ENCODE measurements around the gene NOS1AP.
"Not testable (repeated sequence)": the region's sequence is repeated elsewhere in the genome, so short reads cannot be mapped to it uniquely, and the experiment has no call there.

The NOS1AP gene

GRCh38 chr1:162397039-162397448, 327.6 kb downstream of the NOS1AP start:
- Mint-ChIP-seq H3K27ac (no peak overlapping the region), H3K27me3 (peaks cover 43% of the 10 kb centered on the region), H3K9me3 (no peaks in the 10 kb centered on the region), H3K4me1 (no peaks in the 10 kb centered on the region), H3K4me3 (no peak overlapping the region)
- no peak for DNase-seq
- peak; percentile 28 for ATAC-seq

GRCh38 chr1:162397943-162398560, 328.6 kb downstream of the NOS1AP start:
- Mint-ChIP-seq H3K4me1 (no peaks in the 10 kb centered on the region), H3K9me3 (no peaks in the 10 kb centered on the region), H3K27me3 (peaks cover 50% of the 10 kb centered on the region), H3K27ac (no peak overlapping the region), H3K4me3 (no peak overlapping the region)
- no peak for DNase-seq
- ATAC-seq = no peak

DNA sequence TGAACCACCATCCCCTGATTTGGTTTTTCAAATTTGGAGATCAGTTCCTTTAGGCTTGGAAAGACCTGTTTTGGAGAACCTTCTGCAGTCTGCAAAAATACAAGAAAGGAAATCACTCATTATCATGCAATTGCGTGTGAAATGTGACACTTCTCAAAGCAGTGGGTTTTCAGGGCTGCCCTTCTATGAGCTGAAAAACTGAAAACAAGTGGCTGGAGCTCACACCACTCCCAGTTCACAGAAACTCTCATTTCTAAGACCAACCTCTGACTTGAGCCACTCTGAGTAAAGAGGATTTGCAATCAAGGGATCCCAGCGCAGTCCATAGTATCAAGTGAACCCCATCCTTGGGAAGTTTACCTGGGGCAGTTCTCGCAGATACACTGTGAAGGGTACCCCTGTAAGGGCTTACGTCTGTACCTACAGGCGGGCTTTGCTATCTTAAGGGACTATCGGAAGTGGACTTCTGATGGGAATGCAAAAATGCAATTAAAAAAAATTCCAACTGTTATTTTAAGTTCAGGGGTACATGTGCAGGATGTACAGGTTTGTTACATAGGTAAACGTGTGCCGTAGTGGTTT, 329.6 kb downstream of the NOS1AP start:
- no peaks in the 10 kb centered on the region for H3K9me3 Mint-ChIP-seq
- no peak overlapping the region for H3K4me3 Mint-ChIP-seq
- no peaks in the 10 kb centered on the region for H3K4me1 Mint-ChIP-seq
- ATAC-seq (no peak), DNase-seq (no peak)
- H3K27me3 Mint-ChIP-seq = peaks cover 50% of the 10 kb centered on the region
- no peak overlapping the region for H3K27ac Mint-ChIP-seq

DNA sequence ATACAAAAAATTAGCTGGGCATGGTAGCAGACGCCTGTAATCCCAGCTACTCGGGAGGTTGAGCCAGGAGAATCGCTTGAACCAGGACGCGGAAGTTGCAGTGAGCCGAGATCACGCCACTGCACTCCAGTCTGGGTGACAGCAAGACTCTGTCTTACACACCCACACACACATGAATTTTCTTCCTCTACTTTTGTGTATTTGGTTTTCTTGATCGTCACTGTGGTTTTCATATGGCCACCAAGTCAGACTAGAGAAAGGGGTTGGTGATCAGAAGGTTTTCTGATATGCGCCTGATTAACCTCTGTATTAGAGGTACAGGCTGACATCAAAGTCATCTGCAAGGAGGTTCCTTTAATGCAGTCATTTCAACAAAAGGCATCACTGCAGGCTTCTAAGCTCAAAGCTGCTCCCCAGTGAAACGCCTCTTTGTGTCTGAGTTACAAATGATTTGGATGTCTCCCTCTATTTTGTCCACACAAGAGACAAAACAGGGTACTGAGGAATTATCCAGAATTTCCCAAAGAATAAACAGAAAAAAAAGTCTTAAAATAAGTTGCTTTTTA, 331.4 kb downstream of the NOS1AP start:
- no peaks in the 10 kb centered on the region for H3K4me1 Mint-ChIP-seq
- DNase-seq (no peak), ATAC-seq (no peak)
- peaks cover 48% of the 10 kb centered on the region for H3K27me3 Mint-ChIP-seq
- H3K4me3 Mint-ChIP-seq = no peak overlapping the region
- no peaks in the 10 kb centered on the region for H3K9me3 Mint-ChIP-seq
- H3K27ac Mint-ChIP-seq = no peak overlapping the region

DNA sequence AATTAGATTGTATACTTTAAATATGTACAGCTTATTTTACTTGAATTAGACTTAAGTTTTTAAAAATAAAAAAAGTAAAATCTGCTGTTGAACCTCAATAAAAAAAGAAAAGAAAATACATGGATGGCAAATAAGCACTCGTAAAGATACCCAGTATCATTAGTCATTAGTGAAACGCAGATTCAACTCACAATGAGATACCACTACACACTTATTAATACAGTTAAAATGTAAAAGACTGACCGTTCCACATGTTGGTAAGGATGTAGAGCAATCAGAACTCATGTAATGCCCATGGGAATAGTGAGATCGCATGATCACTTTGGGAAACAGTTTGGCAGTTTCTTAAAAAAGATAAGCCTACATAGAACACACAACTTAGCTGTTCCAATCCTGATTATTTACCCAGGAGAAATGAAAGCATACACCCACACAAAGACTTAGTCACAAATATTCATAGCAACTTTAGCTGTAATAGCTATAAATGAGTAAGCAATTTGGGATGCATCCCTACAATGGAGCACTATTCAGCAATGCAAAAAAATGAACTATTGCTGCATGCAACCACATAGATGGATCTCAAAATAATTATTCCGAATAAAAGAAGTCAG, 335.2 kb downstream of the NOS1AP start:
- Mint-ChIP-seq H3K9me3 (no peaks in the 10 kb centered on the region), H3K4me1 (no peaks in the 10 kb centered on the region), H3K27ac (no peak overlapping the region), H3K4me3 (no peak overlapping the region), H3K27me3 (peaks cover 11% of the 10 kb centered on the region)
- DNase-seq (no peak), ATAC-seq (no peak)

GRCh38 chr1:162405800-162406199, 336.3 kb downstream of the NOS1AP start:
- H3K27me3 Mint-ChIP-seq = peaks cover 15% of the 10 kb centered on the region

DNA sequence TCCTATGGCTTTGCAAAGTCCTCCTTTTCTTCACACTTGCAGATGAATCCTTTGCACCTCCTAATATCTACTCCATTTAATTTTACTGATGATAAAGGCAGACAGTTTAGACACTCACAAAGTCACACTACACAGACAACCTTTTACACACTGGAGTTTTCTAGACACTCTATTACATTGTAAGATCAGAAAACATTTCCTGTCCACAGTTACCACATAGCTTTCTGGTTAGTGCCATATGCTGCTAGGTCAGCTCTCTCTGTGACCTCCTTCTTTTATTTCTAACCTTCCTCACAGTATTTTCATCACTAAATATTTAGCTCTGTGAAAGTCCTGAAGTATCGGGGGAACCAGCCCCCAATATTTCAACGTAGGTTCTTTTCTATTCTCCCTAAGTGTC, 337.3 kb downstream of the NOS1AP start:
- ATAC-seq (no peak), DNase-seq (no peak)
- Mint-ChIP-seq H3K27ac (no peak overlapping the region), H3K9me3 (no peaks in the 10 kb centered on the region), H3K4me3 (no peak overlapping the region), H3K27me3 (peaks cover 22% of the 10 kb centered on the region), H3K4me1 (no peaks in the 10 kb centered on the region)

More at GRCh38 chr1:162405800-162406199, 336.3 kb downstream of the NOS1AP start:
- no peak overlapping the region for H3K27ac Mint-ChIP-seq
- H3K9me3 Mint-ChIP-seq = no peaks in the 10 kb centered on the region
- no peaks in the 10 kb centered on the region for H3K4me1 Mint-ChIP-seq
- ATAC-seq (no peak), DNase-seq (no peak)
- H3K4me3 Mint-ChIP-seq = no peak overlapping the region

DNA sequence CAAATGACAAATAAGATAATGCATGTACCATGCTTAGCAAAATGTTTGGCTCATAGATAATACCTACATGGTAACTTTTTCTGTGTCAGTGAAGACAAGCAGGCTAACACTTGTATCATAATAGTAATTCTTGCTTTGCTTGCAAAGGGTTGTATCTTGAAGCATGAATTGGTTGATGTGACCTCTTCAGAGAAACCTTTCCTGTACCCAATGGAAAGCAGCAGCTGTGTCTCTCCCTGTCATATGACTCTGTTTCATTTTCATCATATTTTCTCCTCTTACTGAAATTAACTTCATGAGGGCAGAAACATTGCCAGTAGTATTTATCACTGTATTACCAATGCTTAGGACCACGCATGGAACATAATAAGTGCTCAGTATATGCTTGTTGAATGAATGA, 338.0 kb downstream of the NOS1AP start:
- ATAC-seq = no peak
- Mint-ChIP-seq H3K9me3 (no peaks in the 10 kb centered on the region), H3K27ac (no peak overlapping the region), H3K4me1 (no peaks in the 10 kb centered on the region), H3K27me3 (peaks cover 17% of the 10 kb centered on the region), H3K4me3 (no peak overlapping the region)
- no peak for DNase-seq

GRCh38 chr1:162412002-162412401, 342.5 kb downstream of the NOS1AP start, which contains the start of gene SH2D1B:
SH2D1B (minus strand) TSS chr1:162412136; CDS start chr1:162412016, 120 bp downstream.
- no peak for ATAC-seq
- Mint-ChIP-seq H3K27ac (no peak within 1 kb of the TSS), H3K4me1 (no peaks in the 10 kb centered on the region), H3K27me3 (peaks cover 29% of the 10 kb centered on the region), H3K4me3 (no peak within 1 kb of the TSS), H3K9me3 (no peaks in the 10 kb centered on the region)
- no peak for DNase-seq

- no peaks in the 10 kb centered on the region for H3K9me3 Mint-ChIP-seq
Measured at GRCh38 chr1:162416215-162416614, 346.7 kb downstream of the NOS1AP start.

DNA sequence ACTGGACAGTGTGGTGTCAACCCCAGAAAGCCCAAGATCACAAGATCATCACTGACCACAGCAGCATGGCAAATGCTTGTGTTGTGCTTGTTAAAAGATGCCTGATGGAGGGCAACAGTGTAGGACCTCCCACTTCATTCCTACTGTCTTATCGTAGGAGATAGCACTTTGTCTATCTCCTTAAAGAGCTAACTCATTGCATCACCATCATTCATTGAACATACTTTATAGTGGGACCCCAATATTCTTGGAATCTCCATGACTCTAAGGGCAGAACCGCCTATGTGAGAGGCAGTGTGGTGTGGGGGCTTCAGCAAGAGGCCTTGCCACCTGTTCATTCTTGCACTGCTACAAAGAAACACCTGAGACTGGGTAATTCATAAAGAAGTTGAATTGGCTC, 347.4 kb downstream of the NOS1AP start:
- H3K9me3 Mint-ChIP-seq = no peaks in the 10 kb centered on the region
- ATAC-seq = no peak
- no peaks in the 10 kb centered on the region for H3K4me1 Mint-ChIP-seq
- no peak overlapping the region for H3K27ac Mint-ChIP-seq
- no peak for DNase-seq
- peaks cover 27% of the 10 kb centered on the region for H3K27me3 Mint-ChIP-seq
- H3K4me3 Mint-ChIP-seq = no peak overlapping the region

More at GRCh38 chr1:162416215-162416614, 346.7 kb downstream of the NOS1AP start:
- no peak overlapping the region for H3K4me3 Mint-ChIP-seq
- peaks cover 29% of the 10 kb centered on the region for H3K27me3 Mint-ChIP-seq
- H3K27ac Mint-ChIP-seq = peak overlapping the region in 1 of 2 donors; percentile 61
- DNase-seq (no peak), ATAC-seq (no peak)
- no peaks in the 10 kb centered on the region for H3K4me1 Mint-ChIP-seq

DNA sequence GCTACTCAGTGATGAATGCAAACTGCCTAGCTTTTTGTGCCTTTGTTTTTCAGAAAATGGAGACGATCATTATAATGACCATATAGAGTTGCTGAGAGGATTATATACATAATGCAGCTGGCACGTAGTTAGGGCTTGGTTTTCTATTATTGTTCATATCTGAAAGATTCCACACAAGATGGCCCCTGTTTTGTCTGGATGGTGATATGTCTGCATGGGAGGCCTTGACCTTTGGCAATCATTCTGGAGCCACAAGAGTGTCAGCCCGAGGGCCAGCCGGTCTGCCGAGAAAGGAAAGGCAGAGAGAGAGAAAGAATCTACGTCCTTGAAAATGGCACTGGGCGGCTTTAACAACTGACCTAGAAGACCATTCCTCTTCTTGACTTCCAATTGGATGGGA, 348.2 kb downstream of the NOS1AP start:
- DNase-seq = no peak
- Mint-ChIP-seq H3K27me3 (peaks cover 31% of the 10 kb centered on the region), H3K4me3 (no peak overlapping the region), H3K27ac (no peak overlapping the region), H3K9me3 (no peaks in the 10 kb centered on the region), H3K4me1 (no peaks in the 10 kb centered on the region)
- ATAC-seq = no peak

DNA sequence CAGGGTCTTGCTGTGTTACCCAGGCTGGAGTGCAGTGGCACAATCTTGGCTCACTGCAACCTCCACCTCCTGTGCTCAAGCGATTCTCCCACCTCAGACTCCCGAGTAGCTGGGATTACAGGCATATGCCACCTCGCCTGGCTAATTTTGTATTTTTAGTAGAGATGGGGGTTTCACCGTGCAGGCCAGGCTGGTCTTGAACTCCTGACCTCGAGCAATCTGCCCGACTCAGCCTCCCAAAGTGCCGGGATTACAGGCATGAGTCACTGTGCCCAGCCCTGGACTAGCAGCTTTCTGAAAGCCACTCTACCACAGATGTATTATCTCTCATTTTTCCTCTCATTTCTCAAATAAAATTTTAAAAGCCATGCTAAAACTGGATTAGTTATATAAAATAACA, 349.1 kb downstream of the NOS1AP start:
- not testable (repeated sequence) for H3K27ac Mint-ChIP-seq, H3K9me3 Mint-ChIP-seq, ATAC-seq, DNase-seq, H3K4me1 Mint-ChIP-seq, H3K4me3 Mint-ChIP-seq
- peaks cover 37% of the 10 kb centered on the region for H3K27me3 Mint-ChIP-seq

- not testable (repeated sequence) for DNase-seq, H3K27ac Mint-ChIP-seq, ATAC-seq, H3K9me3 Mint-ChIP-seq, H3K4me1 Mint-ChIP-seq, H3K4me3 Mint-ChIP-seq
- peaks cover 42% of the 10 kb centered on the region for H3K27me3 Mint-ChIP-seq
Measured at GRCh38 chr1:162419450-162419931, 350.0 kb downstream of the NOS1AP start.
